ENCODE measurements around the gene TMC7.

DNA sequence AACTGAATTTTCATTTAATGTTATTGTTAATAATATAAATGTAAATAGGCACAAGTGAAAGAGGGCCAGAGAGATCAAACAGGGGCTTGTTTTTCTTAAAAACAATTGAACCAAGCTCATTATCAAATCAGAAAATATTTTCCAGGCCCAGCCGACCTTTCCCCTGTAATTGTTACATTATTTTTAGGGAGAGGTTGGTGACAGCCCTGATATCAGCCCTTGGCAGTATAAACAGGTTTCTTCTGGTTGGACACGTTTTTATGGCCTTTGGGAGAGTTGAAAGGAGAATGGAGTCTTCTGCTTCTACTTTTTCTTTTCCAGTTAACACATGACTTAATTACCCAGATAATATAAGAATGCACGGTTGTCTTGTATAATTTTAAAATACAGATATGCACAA, 43.7 kb downstream of the TMC7 start:
- TF ChIP-seq, protein P1, sequence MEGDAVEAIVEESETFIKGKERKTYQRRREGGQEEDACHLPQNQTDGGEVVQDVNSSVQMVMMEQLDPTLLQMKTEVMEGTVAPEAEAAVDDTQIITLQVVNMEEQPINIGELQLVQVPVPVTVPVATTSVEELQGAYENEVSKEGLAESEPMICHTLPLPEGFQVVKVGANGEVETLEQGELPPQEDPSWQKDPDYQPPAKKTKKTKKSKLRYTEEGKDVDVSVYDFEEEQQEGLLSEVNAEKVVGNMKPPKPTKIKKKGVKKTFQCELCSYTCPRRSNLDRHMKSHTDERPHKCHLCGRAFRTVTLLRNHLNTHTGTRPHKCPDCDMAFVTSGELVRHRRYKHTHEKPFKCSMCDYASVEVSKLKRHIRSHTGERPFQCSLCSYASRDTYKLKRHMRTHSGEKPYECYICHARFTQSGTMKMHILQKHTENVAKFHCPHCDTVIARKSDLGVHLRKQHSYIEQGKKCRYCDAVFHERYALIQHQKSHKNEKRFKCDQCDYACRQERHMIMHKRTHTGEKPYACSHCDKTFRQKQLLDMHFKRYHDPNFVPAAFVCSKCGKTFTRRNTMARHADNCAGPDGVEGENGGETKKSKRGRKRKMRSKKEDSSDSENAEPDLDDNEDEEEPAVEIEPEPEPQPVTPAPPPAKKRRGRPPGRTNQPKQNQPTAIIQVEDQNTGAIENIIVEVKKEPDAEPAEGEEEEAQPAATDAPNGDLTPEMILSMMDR (IDR thresholded peaks at IDR 0.05) = no peak
- no peak for TF ChIP-seq POLR2A (IDR thresholded peaks at IDR 0.05)
